ENCODE results near the gene MCF2L2.

The MCF2L2 gene

GRCh38 chr3:183198939-183199338 lies 229.5 kb downstream of the MCF2L2 start:
- ChIA-PET POLR2A (ENCODE audit: low non-redundant PET) (no interaction called here), CTCF (no interaction called here)
- no peak overlapping the region for H3K27ac ChIP-seq
- DNase-seq (ENCODE audit: low spot score), result no peak
- no peak for TF ChIP-seq CTCF (conservative IDR thresholded peaks at IDR 0.05; ENCODE audit: low read depth)

GRCh38 chr3:183197734-183198133 lies 230.7 kb downstream of the MCF2L2 start:
- DNase-seq (ENCODE audit: low spot score), result no peak
- no peak for TF ChIP-seq CTCF (conservative IDR thresholded peaks at IDR 0.05; ENCODE audit: low read depth)
- no peak overlapping the region for H3K27ac ChIP-seq
- ChIA-PET CTCF (no interaction called here), POLR2A (ENCODE audit: low non-redundant PET) (no interaction called here)

GRCh38 chr3:183195266-183195665 lies 233.2 kb downstream of the MCF2L2 start:
- CTCF ChIA-PET, result no interaction called here

GRCh38 chr3:183193762-183194689 lies 234.4 kb downstream of the MCF2L2 start:
- ChIA-PET CTCF (interaction anchor here (0.5 to 1.6 kb wide), 5 partner anchors 8 to 513 kb away, joined by 3 to 5 read pairs (median 3); no protein-coding TSS in a partner anchor), POLR2A (ENCODE audit: low non-redundant PET) (no interaction called here)
- no peak overlapping the region for H3K27ac ChIP-seq
- DNase-seq (ENCODE audit: low spot score), result no peak
- no peak for TF ChIP-seq CTCF (conservative IDR thresholded peaks at IDR 0.05; ENCODE audit: low read depth)

More at GRCh38 chr3:183195266-183195665, 233.2 kb downstream of the MCF2L2 start:
- no peak for TF ChIP-seq CTCF (conservative IDR thresholded peaks at IDR 0.05; ENCODE audit: low read depth)
- POLR2A ChIA-PET (ENCODE audit: low non-redundant PET), result no interaction called here
- H3K27ac ChIP-seq, result no peak overlapping the region
- no peak for DNase-seq (ENCODE audit: low spot score)

- DNase-seq (ENCODE audit: low spot score), result no peak
- CTCF ChIA-PET, result interaction anchor here (1.6 kb wide), 1 partner anchor 189 kb away, joined by 3 read pairs; no protein-coding TSS in a partner anchor
Measured at GRCh38 chr3:183192650-183193300, 235.6 kb downstream of the MCF2L2 start.

More at GRCh38 chr3:183192650-183193300, 235.6 kb downstream of the MCF2L2 start:
- POLR2A ChIA-PET (ENCODE audit: low non-redundant PET), result no interaction called here
- H3K27ac ChIP-seq, result no peak overlapping the region
- no peak for TF ChIP-seq CTCF (conservative IDR thresholded peaks at IDR 0.05; ENCODE audit: low read depth)

All from RWPE1 (cell line).